ENCODE data around the gene CPNE9.
"Not testable (repeated sequence)": the region's sequence is repeated elsewhere in the genome, so short reads cannot be mapped to it uniquely, and the experiment has no call there.

The CPNE9 gene

GRCh38 chr3:9749296-9749644 lies 45.6 kb downstream of the CPNE9 start:
- no peak for DNase-seq

GRCh38 chr3:9749645-9750555 lies 46.3 kb downstream of the CPNE9 start, which contains the start of gene OGG1:
OGG1 (plus strand) TSS chr3:9749952; CDS start chr3:9750287, 335 bp downstream.
- DNase-seq: peak; percentile 100

DNA sequence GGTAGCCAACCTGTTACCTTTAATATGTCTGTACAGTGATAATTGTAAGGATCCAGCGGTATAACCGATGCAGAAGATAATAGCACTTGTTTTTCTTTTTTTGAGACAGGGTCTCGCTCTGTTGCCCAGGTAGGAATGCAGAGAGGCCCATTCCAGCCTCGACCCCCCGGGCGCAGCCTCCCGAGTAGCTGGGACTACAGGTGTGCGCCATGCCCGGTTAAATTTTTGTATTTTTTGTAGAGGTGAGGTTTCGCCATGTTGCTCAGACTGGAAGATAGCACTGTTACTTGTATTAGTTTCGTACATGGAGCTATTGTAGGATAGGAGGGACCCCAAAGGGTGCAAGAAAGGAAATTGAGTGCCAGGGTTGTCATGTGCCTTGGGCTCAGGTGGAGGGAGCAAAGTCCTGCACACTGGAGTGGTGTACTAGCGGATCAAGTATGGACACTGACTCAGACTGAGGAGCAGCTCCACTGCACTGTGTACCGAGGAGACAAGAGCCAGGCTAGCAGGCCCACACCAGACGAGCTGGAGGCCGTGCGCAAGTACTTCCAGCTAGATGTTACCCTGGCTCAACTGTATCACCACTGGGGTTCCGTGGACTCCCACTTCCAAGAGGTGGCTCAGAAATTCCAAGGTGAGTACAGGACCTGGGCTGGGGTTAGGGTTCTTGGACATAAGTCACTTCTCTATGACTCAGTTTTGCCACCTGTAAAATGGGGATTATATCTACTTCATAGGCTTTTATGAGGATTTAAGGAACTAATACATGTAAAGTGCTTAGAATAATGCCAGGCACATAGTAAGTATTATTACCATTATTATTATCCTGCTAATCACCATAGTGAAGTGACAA lies 47.2 kb downstream of the CPNE9 start:
- DNase-seq: peak; percentile 33

GRCh38 chr3:9754678-9755077 lies 51.0 kb downstream of the CPNE9 start:
- no peak for DNase-seq

- no peak for DNase-seq
Measured at GRCh38 chr3:9757427-9757826, 53.8 kb downstream of the CPNE9 start.

- no peak for DNase-seq
Measured at GRCh38 chr3:9760779-9761505, 57.3 kb downstream of the CPNE9 start.

DNA sequence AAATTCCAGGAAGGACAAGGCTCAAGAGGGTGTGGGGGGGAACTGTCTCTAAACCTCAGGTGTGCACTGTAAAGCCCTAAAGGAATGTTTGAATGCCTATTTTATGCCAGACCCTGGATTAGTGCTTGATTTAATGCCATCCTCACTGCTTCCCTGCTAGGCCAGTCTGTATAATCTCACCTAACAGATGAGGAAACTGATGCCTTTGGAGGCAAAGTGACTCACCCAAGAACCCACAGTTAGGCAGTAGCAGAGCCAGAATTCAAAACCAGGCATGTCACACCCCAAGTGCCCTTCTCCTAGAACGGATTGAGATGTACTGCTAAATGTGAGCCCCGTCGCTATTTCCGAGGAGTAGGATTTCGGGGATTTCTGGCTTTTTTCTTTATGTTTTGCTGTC lies 58.3 kb downstream of the CPNE9 start:
- no peak for DNase-seq

DNA sequence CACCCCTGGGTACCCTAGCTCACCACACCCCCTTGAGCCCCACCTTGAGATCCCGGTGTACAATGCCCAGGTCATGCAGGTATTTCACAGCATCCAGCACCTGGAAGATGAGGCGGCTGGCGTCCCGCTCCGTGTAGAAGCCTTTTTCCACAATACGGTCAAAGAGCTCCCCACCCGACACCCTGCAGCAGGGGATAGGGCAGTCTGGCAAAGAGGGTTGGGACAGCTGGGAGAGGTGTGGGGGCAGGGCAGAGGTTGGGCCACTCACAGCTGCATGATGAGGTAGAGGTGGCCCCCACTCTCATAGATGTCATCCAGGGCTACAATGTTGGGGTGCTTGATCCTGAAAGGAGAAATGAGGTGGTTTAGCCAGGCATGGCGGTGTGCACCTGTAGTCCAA lies 59.2 kb downstream of the CPNE9 start:
- no peak for DNase-seq

- no peak for DNase-seq
Measured at GRCh38 chr3:9765865-9766264, 62.2 kb downstream of the CPNE9 start.

DNA sequence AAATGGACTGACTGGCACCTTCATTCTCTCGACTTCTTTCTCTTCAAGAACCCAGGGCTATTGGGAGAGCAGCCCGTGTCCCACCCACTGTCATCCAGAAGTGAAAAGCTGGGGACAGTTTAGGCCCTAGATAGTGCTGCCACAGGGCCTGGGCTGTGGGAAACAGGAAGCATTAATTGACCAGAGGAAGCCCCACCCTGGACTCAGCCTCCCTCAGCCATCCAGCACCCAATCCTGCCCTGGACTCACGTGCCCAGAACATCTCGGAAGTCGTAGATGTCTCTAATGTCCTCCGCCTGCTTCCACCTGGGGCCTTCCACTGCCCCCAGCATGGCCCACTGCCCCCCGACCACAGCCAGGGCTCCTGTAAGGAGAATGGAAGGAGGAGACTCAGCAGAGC lies 63.8 kb downstream of the CPNE9 start:
- no peak for DNase-seq

DNA sequence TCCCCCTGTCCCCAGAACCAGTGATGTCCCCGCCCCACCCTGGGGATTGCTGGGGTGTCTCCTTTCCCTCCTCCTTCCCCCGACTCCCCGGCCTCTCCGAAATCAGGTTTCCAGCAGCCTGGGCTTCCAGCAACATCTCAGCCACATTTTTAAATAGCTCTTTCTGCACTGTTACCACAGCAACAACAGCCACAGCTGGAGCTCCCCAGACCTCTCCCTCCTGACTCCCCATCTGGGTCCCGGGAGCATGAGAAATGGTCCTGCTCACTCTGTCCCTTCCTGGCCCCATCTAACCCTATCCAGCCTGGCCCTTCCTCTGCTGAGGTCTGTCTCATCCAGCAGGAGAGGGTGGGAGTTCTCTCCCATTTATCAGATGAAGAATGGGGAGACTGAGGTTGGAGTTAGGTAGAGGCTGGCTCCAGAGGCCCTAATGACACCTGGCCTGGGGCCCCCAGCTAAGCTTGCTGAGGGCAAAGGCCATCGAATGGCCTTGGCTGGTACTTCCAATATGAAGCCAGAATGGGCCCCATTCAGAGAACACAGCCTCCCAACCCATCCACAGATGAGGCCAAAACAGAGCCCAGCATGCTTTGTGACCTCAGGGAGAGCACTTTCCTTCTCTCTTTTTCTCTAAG lies 64.6 kb downstream of the CPNE9 start:
- no peak for DNase-seq

- no peak for DNase-seq
Measured at GRCh38 chr3:9769012-9769411, 65.4 kb downstream of the CPNE9 start.

- peak; percentile 56 for DNase-seq
Measured at GRCh38 chr3:9769426-9770275, 66.0 kb downstream of the CPNE9 start, which contains the start of gene CAMK1. CAMK1 (minus strand) TSS chr3:9769947; CDS start chr3:9767749, 2,198 bp downstream.

DNA sequence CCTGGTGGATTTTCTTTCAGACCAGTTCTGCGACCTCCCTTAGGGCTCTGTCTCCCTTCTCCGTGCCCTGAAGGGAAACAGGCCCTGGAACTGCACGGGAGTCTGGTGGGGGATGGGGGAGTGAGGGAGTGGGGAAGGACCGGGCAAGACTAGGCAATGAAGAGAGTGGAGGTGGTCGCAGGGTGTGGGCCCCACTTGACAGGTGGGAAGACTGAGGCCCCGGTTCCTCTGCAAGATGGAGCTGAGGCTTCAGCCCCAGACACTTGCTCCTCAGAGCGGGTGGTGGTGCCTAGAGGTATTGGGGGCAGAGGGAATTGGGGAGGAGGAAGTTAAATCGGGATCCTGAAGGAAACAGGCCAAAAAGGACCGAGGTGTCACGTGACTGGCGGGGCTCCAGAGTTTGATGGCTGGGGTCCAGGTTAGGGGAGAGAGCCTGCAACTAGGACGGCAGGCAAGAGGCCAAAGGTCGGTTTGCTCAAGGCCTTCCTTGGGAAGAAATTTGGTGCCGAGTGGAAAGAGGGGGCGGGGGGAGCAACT lies 66.7 kb downstream of the CPNE9 start:
- peak; percentile 20 for DNase-seq

DNA sequence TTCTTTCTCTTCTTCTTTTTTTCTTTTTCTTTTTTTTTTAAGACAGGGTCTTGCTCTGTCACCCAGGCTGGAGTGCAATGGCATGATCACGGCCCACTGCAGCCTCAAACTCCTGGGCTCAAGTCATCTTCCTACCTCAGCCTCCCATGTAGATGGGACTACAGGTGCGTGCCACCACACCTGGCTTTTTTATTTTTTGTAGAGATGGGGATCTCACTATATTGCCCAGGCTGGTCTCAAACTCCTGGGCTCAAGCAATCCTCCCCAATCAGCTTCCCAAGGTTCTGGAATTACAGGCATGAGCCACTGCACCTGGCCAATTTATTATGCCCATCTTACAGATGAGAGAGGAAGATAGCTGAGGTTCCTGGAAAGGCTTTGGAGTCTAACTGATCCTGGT lies 67.4 kb downstream of the CPNE9 start:
- DNase-seq: not testable (repeated sequence)

GRCh38 chr3:9776896-9777693 lies 73.5 kb downstream of the CPNE9 start:
- no peak for DNase-seq

DNA sequence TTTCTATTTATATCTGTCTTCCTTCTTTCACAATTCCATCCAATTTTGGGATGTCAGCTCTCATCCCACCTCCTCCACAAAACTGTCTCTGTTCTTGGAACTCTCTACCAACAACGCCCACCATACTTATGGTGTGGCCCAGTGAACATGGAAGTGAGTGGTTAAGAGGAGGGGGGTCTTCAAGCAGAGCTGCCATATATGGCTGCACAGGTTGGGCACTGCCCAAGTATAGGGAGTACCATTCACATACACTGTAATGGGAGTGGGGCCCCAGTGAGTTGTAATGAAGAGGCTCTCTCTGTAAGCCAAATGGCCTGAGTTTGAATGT lies 74.0 kb downstream of the CPNE9 start:
- DNase-seq: no peak

DNA sequence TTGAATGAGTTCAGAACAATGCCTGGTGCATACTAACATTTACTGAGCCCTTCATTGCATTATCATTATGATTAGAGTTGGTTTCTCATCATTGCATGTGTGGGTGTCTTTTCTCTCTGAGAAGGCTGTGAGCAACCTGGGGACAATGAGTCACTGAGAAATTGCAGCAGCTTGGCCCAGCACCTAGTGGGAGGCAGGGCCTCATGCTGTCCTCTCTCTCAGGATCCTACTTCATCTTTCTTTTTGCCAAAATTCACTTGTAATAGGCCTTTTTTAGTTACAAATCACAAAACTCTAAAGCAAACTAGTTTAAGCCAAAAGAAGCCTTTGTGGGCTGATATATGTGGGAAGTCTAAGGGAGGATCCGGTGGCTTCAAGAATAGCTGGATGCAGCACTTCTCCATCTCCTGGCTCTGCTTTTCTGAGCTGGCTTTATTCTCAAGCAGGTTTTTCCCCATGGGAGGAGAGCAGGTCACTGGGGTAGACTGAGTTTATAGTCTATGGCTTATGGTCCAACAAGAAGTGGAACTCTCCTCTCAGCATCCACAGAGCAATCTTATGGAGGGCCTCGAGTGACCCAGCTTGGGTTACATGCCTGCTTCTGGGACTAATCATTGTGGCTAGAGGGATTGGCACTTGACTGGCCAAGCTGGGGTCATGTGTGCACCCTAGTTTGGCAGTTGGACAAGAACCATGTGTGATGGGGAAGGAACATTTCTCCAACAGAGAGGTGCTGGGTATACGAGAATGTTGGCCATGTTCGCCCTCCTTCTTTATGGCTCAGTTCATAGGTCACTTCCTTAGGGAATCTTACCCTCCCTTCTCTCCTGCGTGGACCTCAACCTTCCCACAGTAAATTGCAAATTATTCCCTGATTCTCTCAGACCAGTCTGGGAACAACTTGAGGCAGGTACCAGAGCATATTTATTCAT lies 74.8 kb downstream of the CPNE9 start:
- DNase-seq: peak; percentile 55

- DNase-seq: no peak
Measured at GRCh38 chr3:9779075-9779593, 75.5 kb downstream of the CPNE9 start.

All from HCEC 1CT (cell line).